ENCODE results near the gene SMAD3. TPM values are rescaled to one million over a fixed set of nuclear protein-coding genes. Genes with fewer than 3 reads are reported as not detected.
A peak's percentile ranks its signal among the peaks of the same experiment; 100 is the strongest.

Gene SMAD3
- total and polyA plus RNA-seq, 2 donors (not counting 1 experiment from before 2014, with no cell fraction given), result 55.9 to 163 TPM

- intact Hi-C loops (cut with micrococcal nuclease), result loop anchor here (1.0 kb wide), 3 partner anchors 8 to 16 kb away; no protein-coding TSS in a partner anchor
- H3K27me3 ChIP-seq (replicated peaks in 1 of 4; ENCODE audit: control extremely low read depth in 1 of 4, control insufficient read depth in 3 of 4, insufficient read depth in 4 of 4, low read length in 3 of 4), result no peaks in the 10 kb centered on the region
- H4K20me1 ChIP-seq (ENCODE audit: control insufficient read depth, insufficient read depth, low read length, poor library complexity, severe bottlenecking), result no peaks in the 10 kb centered on the region
- peaks cover 91% of the 10 kb centered on the region for H3K79me2 ChIP-seq (ENCODE audit: control insufficient read depth, insufficient read depth, low read length)
- peak overlapping the region; percentile 88 to 98 for H3K27ac ChIP-seq (ENCODE audit: low read length in 2 of 2)
- ChIA-PET POLR2A (interaction anchor here (1.0 to 2.7 kb wide), 7 partner anchors 10 to 43 kb away, joined by 3 to 13 read pairs (median 8); partner anchors contain the start of gene SMAD3), CTCF (interaction anchor here (1.2 to 3.3 kb wide), 3 partner anchors 11 to 28 kb away, joined by 4 to 17 read pairs (median 10); no protein-coding TSS in a partner anchor)
- ATAC-seq (ENCODE audit: low read depth) (peak; percentile 81), DNase-seq (peak; percentile 91)
- H3K27me3 Mint-ChIP-seq, result no peaks in the 10 kb centered on the region
- H3K4me1 ChIP-seq (ENCODE audit: control insufficient read depth in 2 of 2, insufficient read depth in 2 of 2, low read length in 2 of 2), result peaks cover 81 to 84% of the 10 kb centered on the region in 2 donors
- peaks cover 0 to 8% (median 0%) of the 10 kb centered on the region in 3 donors for H3K9me3 ChIP-seq (ENCODE audit: control extremely low read depth in 1 of 3, control insufficient read depth in 2 of 3, insufficient read depth in 1 of 3, low read length in 2 of 3)
- H2AFZ ChIP-seq (ENCODE audit: insufficient read depth, low read depth, low read length, poor library complexity, severe bottlenecking), result no peak overlapping the region
- peak overlapping the region in 2 of 5 experiments; percentile 4 to 47 for H3K4me3 ChIP-seq (ENCODE audit: control extremely low read depth in 1 of 5, extremely low read depth in 1 of 5, insufficient read depth in 1 of 5, low read depth in 2 of 5, low read length in 4 of 5)
- H3K4me2 ChIP-seq (replicated peaks; ENCODE audit: low read depth, low read length, poor library complexity, severe bottlenecking), result peak overlapping the region; percentile 75
- peaks cover 2% of the 10 kb centered on the region for H3K9me3 Mint-ChIP-seq (ENCODE audit: insufficient read depth)
- peaks cover 17% of the 10 kb centered on the region for H3K4me1 Mint-ChIP-seq
- H3K9ac ChIP-seq (ENCODE audit: low read length), result peak overlapping the region; percentile 60
- peaks cover 2 to 29% of the 10 kb centered on the region in 2 experiments for H3K36me3 ChIP-seq (replicated peaks in 1 of 2; ENCODE audit: control extremely low read depth in 1 of 2, control insufficient read depth in 1 of 2, extremely low read depth in 1 of 2, insufficient read depth in 2 of 2, low read length in 1 of 2)
- H3K27ac Mint-ChIP-seq, result peak overlapping the region; percentile 94
- peak overlapping the region; percentile 76 for H3K4me3 Mint-ChIP-seq
- WGBS (ENCODE audit: insufficient coverage), result 14% methylated on average over 15 of the region's 18 CpGs
- TF ChIP-seq CTCF (IDR thresholded peaks at IDR 0.05) (no peak), EZH2 (IDR thresholded peaks at IDR 0.05; ENCODE audit: borderline replicate concordance, insufficient read depth, low read depth, low read length, poor library complexity, severe bottlenecking) (no peak)
Observed at GRCh38 chr15:67109141-67110034, 44.0 kb downstream of the SMAD3 start.
